HUES6 (cell line): Measurements from ENCODE around the gene RUNX1.

Experiments
- H3K27ac ChIP-seq: 2 replicates; pipeline ENCODE4 v1.7.0; 2013; ENCODE audit warnings: low read depth, mild to moderate bottlenecking, low read length, inconsistent platforms
- H3K27me3 ChIP-seq: 2 replicates; pipeline ENCODE4 v1.6.1; 2013; ENCODE audit warnings: low read length; ENCODE audit not compliant: control insufficient read depth, insufficient read depth
- H3K36me3 ChIP-seq: 2 replicates; pipeline ENCODE4 v1.6.1; 2013; ENCODE audit warnings: low read length; ENCODE audit not compliant: control insufficient read depth, insufficient read depth
- H3K4me1 ChIP-seq: 2 replicates; pipeline ENCODE4 v1.6.1; 2013; ENCODE audit warnings: low read length; ENCODE audit not compliant: control insufficient read depth, insufficient read depth
- H3K4me3 ChIP-seq: 2 replicates; pipeline ENCODE4 v1.5.1; 2013; ENCODE audit warnings: low read depth, low read length
- H3K9ac ChIP-seq: one replicate; pipeline ENCODE4 v1.6.1; 2013; ENCODE audit warnings: mild to moderate bottlenecking, low read length
- H3K9me3 ChIP-seq: 2 replicates; pipeline ENCODE4 v1.6.1; 2013; ENCODE audit warnings: low read depth, low read length; ENCODE audit not compliant: control insufficient read depth, insufficient read depth

RUNX1 gene

DNA sequence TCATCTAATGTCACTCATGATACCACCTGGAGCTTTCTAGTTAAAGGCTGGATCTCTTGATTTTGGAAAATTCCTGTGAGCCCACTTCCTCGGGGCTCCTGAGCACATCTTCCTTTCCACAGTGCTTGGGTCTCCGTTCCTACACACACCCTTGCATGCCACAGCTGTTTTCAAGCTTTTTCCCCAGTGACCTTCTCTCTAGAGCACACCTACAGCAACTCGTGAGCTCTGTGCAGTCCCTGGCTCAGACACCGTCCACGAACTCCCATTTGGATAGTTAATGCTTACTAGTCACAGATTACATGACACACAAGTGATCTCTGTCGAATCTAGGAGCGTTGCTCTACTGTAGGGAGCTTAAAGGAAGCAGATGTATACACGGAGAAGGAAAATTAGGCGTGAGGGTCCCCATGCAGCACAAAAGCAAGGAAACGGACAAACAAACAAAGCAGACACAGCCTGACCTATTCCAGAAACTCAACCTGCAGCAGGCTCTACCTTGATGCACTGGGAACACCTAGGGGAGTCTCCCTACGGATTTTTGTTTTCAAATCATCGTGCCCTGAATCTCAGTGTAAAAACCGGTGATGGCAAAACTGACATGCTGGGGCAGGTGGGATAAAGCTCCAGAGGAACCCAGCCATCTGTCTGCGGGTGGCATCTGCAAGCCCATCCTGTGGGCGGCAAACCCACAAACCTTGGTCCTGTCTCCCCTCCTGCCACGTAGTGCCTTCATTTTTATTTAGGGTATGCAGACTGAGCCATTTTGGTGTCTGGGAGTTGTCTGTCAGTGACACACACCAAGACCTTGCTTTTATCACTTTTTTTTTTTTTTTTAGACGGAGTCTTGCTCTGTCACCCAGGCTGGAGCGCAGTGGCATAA lies 177.8 kb downstream of the RUNX1 start:
- H3K4me3 ChIP-seq: no peak overlapping the region
- no peak overlapping the region for H3K9ac ChIP-seq
- H3K36me3 ChIP-seq: no peaks in the 10 kb centered on the region
- H3K9me3 ChIP-seq: no peaks in the 10 kb centered on the region
- H3K27me3 ChIP-seq: peaks cover 31% of the 10 kb centered on the region
- peaks cover 18% of the 10 kb centered on the region for H3K4me1 ChIP-seq
- no peak overlapping the region for H3K27ac ChIP-seq

DNA sequence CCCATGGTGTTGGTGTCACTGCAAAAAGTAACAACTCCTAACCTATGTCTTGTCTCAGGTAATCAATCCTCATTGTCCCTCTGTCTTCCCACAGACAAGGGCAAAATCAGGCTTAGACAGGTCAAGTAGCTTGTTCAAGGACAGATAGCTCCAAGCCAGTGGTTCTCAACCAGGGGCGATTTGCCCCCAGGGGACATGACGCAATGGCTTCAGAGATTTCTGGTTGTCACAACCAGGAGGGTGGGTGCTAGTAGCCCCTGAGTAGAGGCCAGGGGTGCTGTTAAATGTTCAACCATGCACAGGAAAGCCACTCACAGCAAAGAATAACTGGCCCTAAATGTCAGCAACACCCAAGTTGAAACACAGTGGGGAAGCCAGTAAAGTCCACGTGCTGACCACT lies 178.9 kb downstream of the RUNX1 start:
- H3K27ac ChIP-seq: no peak overlapping the region
- peaks cover 25% of the 10 kb centered on the region for H3K4me1 ChIP-seq
- H3K27me3 ChIP-seq: peaks cover 37% of the 10 kb centered on the region
- no peak overlapping the region for H3K9ac ChIP-seq
- H3K4me3 ChIP-seq: no peak overlapping the region
- no peaks in the 10 kb centered on the region for H3K9me3 ChIP-seq
- H3K36me3 ChIP-seq: no peaks in the 10 kb centered on the region

GRCh38 chr21:34869545-34869944 lies 179.6 kb downstream of the RUNX1 start:
- H3K9ac ChIP-seq: no peak overlapping the region
- no peak overlapping the region for H3K27ac ChIP-seq
- no peaks in the 10 kb centered on the region for H3K36me3 ChIP-seq
- H3K9me3 ChIP-seq: no peaks in the 10 kb centered on the region
- peaks cover 44% of the 10 kb centered on the region for H3K27me3 ChIP-seq
- H3K4me1 ChIP-seq: peaks cover 31% of the 10 kb centered on the region
- no peak overlapping the region for H3K4me3 ChIP-seq

DNA sequence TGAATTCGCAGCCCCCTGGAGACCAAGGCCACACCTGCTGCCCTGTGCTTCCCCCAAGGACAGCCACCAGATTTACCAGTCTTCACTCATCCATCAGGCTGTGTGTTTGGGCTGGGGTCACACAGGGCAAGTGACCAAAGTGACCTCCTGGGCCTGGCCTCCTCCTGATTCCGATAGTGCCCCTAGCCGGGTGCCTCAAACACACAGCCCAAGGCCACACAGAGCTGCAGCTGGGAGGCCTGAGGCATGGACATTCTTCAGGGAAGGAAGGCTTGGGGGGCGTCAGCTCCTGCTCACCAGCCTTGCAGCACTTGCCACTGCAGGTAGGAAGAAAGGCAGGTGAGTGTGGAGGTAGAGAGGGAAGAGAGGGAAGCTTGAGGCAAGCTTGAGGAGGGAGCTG lies 181.3 kb downstream of the RUNX1 start:
- no peaks in the 10 kb centered on the region for H3K36me3 ChIP-seq
- no peak overlapping the region for H3K4me3 ChIP-seq
- H3K27me3 ChIP-seq: peaks cover 54% of the 10 kb centered on the region
- H3K9me3 ChIP-seq: no peaks in the 10 kb centered on the region
- H3K9ac ChIP-seq: no peak overlapping the region
- no peak overlapping the region for H3K27ac ChIP-seq
- H3K4me1 ChIP-seq: peaks cover 40% of the 10 kb centered on the region

GRCh38 chr21:34865400-34866241 lies 183.5 kb downstream of the RUNX1 start:
- Histone ChIP-seq H3K27ac (no peak overlapping the region; the same call in 1 of the 2 replicates), H3K36me3 (no peaks in the 10 kb centered on the region), H3K4me1 (peaks cover 40% of the 10 kb centered on the region), H3K27me3 (peaks cover 58% of the 10 kb centered on the region), H3K9ac (peak overlapping the region; percentile 46), H3K4me3 (peak overlapping the region; percentile 12; the same call in 1 of the 2 replicates), H3K9me3 (no peaks in the 10 kb centered on the region)

- Histone ChIP-seq H3K9me3 (no peaks in the 10 kb centered on the region), H3K4me3 (no peak overlapping the region), H3K4me1 (peaks cover 37% of the 10 kb centered on the region), H3K27me3 (peaks cover 56% of the 10 kb centered on the region), H3K27ac (no peak overlapping the region), H3K36me3 (no peaks in the 10 kb centered on the region), H3K9ac (peak overlapping the region; percentile 46)
Measured at GRCh38 chr21:34864370-34865149, 184.5 kb downstream of the RUNX1 start.

DNA sequence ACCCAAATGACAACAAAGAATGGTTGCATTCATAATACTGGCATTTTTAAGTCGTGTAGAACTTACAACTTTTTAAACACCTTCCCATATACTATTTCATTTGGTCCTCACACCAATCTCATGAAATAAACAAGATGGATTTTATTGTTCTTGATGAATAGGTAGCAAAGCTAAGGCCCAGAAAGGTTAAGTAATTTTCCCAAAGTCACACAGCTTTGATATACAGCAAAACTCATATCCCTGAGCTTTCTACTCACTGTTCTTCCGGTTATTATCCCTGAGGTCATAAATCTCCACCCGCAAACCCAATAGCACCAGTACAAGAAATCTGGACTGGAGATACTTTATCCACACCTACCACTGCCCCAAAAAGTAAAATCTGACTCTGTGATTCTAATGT lies 186.2 kb downstream of the RUNX1 start:
- H3K9me3 ChIP-seq: no peaks in the 10 kb centered on the region
- no peak overlapping the region for H3K4me3 ChIP-seq
- peaks cover 35% of the 10 kb centered on the region for H3K4me1 ChIP-seq
- no peak overlapping the region for H3K27ac ChIP-seq
- H3K9ac ChIP-seq: no peak overlapping the region
- H3K27me3 ChIP-seq: peaks cover 40% of the 10 kb centered on the region
- no peaks in the 10 kb centered on the region for H3K36me3 ChIP-seq

GRCh38 chr21:34861258-34861657 lies 187.8 kb downstream of the RUNX1 start:
- H3K27me3 ChIP-seq: peaks cover 27% of the 10 kb centered on the region
- no peak overlapping the region for H3K9ac ChIP-seq
- no peaks in the 10 kb centered on the region for H3K36me3 ChIP-seq
- H3K4me1 ChIP-seq: peaks cover 22% of the 10 kb centered on the region
- no peaks in the 10 kb centered on the region for H3K9me3 ChIP-seq
- no peak overlapping the region for H3K4me3 ChIP-seq
- H3K27ac ChIP-seq: no peak overlapping the region

DNA sequence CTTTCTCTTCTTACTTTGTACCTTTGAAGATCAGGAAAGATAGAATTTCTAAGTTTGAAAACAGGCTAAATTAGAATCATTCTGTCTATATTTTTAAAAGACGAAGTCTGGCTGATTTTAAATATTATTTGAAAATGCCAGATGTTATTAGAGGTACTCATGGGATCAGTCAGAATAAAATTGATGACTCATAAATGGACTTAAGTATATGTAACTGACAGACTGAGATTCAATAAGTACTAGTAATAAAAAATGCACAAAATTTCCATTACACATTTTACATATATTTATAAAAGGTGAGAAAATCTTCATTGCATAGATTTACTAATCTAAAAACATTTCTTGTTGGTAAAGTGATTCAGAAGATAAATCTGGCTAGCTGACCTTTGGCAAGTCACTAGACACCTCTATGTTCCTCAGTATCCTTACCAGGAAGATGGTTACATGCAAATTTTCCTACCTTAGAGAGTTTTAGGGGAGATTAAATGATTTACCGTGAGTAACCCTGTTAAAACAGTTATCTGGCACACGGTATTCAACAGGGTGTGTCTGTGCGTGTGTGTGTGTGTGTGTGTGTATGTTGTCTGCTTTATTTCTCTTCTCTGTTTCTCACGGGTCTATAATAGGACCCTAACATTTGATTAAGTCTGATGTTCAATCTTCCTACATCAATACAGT lies 189.0 kb downstream of the RUNX1 start:
- H3K4me1 ChIP-seq: peaks cover 14% of the 10 kb centered on the region; the same call in 1 of the 2 replicates

DNA sequence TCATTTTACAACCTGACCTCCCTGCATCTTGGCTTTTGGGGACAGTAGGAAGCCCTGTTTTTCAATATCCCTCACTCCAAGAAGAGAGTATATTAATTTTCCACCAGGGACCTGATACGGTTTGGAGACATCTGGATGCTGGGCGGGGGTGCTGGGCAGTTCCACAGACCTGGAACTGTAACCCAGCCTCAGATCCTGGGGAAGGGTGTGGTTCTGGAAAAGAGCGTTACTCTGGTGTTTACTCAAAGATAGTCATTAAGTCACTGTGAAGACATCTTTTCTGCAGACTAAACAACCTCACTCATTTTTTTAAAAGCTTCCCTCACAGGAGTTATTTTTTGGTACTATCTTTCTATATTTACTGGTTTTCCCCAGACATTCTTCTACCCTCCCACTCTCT lies 190.5 kb downstream of the RUNX1 start:
- Histone ChIP-seq H3K4me1 (no peaks in the 10 kb centered on the region), H3K27ac (no peak overlapping the region), H3K9ac (no peak overlapping the region), H3K4me3 (no peak overlapping the region), H3K9me3 (no peaks in the 10 kb centered on the region), H3K27me3 (peaks cover 4% of the 10 kb centered on the region), H3K36me3 (no peaks in the 10 kb centered on the region)

More for the DNA sequence above, 189.0 kb downstream of the RUNX1 start:
- Histone ChIP-seq H3K27ac (no peak overlapping the region), H3K4me3 (no peak overlapping the region), H3K36me3 (no peaks in the 10 kb centered on the region), H3K9ac (no peak overlapping the region), H3K9me3 (no peaks in the 10 kb centered on the region), H3K27me3 (peaks cover 19% of the 10 kb centered on the region)
